GM12892 (cell line): ENCODE data around the gene PADI6.

ENCODE experiments used
- POLR2A ChIP-seq: IDR thresholded peaks from 2 replicates; pipeline ENCODE4 v1.6.1; 2011; ENCODE audit warnings: low read depth, low read length, control low read depth
- POLR2AphosphoS5 ChIP-seq: IDR thresholded peaks from 2 replicates; pipeline ENCODE4 v1.6.1; 2011; ENCODE audit warnings: low read depth, low read length, control low read depth
- TAF1 ChIP-seq: IDR thresholded peaks from 2 replicates; pipeline ENCODE4 v1.6.1; 2011; ENCODE audit warnings: low read depth, mild to moderate bottlenecking, control low read depth, low read length, borderline replicate concordance

GRCh38 chr1:17439250-17440073, 67.5 kb downstream of the PADI6 start, which contains the start of gene RCC2:
- TF ChIP-seq TAF1 = peak; percentile 75; the same call in 1 of the 2 replicates
- TF ChIP-seq POLR2A = peak; percentile 58
- TF ChIP-seq POLR2AphosphoS5 = peak; percentile 53; the same call in 1 of the 2 replicates
